Inflammatory macrophage treated with lipopolysaccharide for 1 hour (primary cell): Measurements from ENCODE around the gene INTS11.
A peak's percentile ranks its signal among the peaks of the same experiment; 100 is the strongest.
"Not testable (repeated sequence)": the region's sequence is repeated elsewhere in the genome, so short reads cannot be mapped to it uniquely, and the experiment has no call there.

Source experiments
- DNase-seq, 2 donors: peaks; one replicate each; pipeline ENCODE4 v3.0.0-alpha.2; 2020 to 2022

Gene INTS11

DNA sequence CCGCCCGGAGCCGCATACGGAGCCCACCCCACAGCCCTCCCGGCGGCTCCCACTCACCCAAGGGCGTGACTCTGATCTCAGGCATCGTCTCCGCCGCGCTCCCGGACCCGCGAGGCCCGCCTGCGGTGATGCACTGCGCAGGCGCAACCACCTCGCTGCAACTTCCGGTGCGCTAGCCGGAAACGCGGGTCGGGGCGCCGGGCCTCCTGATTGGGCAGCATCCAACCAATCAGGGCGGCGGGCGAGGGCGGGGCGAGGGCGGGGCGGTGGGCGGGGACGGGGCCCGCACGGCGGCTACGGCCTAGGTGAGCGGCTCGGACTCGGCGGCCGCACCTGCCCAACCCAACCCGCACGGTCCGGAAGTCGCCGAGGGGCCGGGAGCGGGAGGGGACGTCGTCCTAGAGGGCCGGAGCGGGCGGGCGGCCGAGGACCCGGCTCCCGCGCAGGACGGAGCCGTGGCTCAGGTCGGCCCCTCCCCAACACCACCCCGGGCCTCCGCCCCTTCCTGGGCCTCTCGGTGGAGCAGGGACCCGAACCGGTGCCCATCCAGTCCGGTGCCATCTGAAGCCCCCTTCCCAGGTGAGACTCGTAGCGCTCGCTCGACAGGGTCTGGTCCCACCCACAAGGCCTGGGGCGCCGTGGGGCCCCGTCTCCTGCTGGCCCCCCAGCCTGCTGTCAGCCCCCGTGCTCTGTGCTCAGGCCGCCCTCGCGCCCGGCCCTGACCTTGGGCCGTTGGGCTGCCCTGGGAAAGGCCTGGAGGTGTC is at the start of gene INTS11, which contains the start of gene CPTP:
Gene INTS11, minus strand, starts transcription at position 137 of the 764 bp plus-strand sequence. Its CDS starts 52 bp downstream, at position 85.
Gene CPTP, plus strand, starts transcription at position 279 of the 764 bp plus-strand sequence. CDS start 2,109 bp downstream, outside the sequence.
- peak; percentile 84 to 92 for DNase-seq

- no peak for DNase-seq
Measured at GRCh38 chr1:1373815-1374588, 49.5 kb upstream of the INTS11 start.

GRCh38 chr1:1373051-1373814 is 48.8 kb upstream of the INTS11 start:
- no peak for DNase-seq

DNA sequence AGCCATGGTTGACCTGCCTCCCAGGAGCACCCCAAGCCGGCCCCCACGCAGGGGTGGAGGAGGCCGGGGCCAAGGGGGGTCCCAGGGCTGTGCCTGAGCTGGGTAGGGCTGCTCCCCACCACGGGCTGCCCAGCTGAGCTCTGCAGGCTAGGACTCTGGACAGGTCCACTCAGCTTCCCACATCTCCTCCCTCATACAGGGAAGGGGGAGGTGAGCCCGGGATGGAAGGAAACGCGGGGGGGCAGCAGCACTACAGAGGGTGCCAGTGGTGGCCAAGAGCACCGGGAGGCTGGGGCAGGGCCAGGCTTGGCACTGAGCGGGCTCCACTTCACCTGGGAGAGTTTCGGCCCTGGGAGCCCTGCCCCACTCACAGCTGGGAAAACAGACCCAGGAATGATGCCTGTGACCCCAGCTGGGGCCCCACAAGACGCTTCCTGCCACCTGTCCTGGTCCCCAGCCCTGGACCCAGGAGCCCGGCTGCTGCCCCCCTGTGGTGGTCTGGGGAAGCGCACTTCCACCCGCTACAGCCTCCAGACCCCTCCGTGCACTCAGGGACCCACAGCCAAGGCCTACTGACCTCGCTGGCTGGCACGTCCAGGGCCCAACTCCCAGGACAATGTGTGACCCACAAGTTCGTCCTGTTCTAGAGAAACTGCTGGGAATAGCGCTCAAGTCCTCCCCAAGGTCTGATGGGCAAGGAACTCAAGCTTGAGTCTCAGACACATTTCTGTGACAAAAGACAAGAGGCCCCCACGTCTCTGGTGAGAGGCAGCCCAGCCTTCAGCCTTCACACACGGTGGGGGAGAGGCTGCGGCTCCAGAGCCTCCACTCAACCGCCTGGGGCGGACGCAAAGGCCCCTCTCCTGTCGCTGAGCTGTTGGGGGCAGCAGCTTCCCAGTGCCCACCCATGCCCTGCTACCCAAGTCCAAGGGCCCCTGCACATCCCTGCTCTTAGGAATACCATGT is 47.6 kb upstream of the INTS11 start:
- peak; percentile 22 to 79 for DNase-seq

DNA sequence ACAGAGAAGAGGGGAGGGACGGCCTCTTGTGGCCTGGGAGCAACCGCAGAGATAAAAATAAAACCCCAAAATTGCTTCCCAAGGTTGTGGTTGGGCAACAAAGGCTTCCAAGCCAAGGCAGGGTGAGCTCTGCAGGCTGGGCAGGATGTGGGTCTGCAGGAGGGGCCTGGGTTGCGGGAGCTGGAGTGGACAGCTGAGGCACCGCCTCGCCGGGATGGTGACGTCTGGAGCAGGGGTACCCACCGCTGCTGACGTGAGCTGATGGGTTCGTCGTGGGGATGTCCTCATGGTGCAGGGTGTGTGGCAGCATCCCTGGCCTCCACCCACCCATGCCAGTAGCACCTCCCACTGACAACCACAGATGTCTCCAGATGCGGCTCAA is 46.9 kb upstream of the INTS11 start:
- DNase-seq, result no peak

- no peak for DNase-seq
Measured at GRCh38 chr1:1370771-1371300, 46.4 kb upstream of the INTS11 start.

GRCh38 chr1:1370094-1370493 is 45.6 kb upstream of the INTS11 start:
- DNase-seq, result not testable (repeated sequence)

- DNase-seq, result no peak
Measured at GRCh38 chr1:1367315-1367714, 42.9 kb upstream of the INTS11 start.

DNA sequence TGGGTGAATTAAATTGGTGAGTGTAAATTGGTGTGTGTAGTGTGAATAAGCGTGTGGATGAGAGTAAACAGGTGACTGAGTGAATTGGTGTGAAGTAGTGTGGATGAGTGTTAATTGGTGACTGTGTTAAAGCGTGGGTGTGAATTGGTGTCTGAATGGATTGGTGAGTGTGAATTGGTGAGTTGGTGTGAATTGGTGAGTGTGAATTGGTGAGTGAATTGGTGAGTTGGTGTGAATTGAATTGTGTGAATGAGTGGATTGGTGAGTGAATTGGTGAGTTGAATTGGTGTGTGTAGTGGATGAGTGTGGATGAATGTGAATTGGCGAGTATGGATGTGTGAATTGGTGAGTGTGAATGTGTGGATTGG is 42.2 kb upstream of the INTS11 start:
- no peak for DNase-seq

DNA sequence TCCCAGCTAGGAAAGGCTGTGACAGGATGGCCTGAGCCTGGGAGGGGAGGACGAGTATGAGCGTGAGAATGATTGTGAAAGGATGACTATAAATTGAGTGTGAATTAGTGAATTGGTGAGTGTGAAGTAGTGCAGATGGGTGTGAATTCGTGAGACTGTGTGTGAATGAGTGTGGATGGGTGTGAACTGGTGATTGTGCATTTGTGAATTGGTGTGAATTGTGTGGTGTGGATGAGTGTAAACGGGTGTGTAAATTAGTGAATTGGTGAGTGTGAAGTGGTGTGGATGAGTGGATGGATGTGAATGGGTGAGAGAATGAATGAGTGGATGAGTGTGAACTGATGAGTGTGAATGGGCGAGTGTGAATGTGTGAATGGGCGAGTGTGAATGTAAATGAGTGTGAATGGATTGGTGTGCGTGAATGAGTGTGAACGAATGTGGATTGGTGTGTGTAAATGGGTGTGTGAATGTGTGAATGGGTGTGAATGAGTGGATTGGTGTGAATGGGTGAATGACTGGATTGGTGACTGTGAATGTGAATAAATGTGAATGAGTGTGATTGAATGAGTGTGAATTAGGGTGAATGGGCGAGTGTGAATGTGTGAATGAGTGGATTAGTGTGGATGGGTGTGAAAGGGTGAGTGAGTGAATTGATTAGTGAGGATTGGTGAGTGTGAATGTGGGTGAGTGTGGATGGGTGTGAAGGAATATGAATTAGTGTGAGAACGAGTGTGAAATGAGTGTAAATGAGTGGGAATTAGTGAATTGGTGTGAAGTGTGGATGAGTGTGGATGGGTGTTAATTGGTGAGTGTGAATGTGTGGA is 41.6 kb upstream of the INTS11 start:
- no peak for DNase-seq

- no peak for DNase-seq
Measured at GRCh38 chr1:1364266-1364665, 39.8 kb upstream of the INTS11 start.

DNA sequence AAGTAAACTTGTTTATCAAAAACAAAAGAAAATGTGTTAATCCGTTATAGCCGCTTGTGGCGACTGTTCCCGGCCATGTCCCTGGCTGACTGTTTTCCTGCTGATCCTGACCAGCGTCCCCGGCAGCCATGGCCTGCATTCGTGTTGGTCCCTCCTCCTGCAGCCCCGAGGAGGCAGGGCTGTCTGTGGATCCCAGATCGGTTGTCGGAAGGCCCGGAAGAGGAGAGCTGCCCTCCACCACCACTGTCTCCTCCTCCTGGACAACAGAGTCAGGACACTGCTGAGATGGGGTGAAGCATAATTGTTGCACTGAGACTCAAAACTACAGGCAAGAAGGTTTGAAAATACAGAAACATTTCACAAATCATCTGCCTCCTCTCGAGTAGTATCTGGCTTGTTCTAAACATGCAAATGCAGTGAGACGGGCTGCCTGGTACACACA is 37.5 kb upstream of the INTS11 start:
- no peak for DNase-seq

DNA sequence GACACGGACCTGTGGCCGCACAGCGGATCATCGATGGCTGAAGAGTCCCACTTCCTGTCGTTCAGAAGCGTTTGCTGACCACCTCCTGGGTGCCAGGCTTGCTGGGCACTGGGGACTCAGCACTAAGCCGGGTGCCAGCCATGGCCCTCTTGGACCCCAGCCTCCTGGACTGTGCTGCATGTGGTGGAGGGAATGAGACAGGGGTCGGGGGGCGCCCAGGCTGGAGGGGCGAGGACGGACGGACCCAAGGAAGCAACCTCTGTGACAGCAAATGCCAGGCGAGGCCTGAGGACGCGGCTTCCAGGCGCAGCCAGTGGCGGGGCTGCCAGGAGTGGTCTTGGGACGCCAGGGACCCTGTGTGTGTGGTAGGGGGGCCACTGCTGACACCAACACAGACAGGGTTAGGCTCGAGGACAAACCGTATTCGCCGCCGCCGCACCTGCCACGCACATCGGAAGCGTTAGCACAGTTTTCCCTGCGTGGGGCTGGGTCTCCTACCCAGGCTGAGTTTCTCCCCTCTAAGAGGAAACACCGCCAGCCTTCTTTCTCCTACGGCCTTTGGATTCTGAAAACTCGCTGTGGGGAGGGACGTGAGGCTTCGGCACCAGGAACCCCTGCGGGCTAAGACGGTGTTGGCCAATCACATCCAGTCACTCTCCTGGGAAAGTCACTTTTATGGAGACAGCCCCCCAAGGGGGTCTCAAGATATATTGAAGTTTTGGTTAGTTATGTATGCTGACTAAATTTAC is 36.9 kb upstream of the INTS11 start:
- no peak for DNase-seq

DNA sequence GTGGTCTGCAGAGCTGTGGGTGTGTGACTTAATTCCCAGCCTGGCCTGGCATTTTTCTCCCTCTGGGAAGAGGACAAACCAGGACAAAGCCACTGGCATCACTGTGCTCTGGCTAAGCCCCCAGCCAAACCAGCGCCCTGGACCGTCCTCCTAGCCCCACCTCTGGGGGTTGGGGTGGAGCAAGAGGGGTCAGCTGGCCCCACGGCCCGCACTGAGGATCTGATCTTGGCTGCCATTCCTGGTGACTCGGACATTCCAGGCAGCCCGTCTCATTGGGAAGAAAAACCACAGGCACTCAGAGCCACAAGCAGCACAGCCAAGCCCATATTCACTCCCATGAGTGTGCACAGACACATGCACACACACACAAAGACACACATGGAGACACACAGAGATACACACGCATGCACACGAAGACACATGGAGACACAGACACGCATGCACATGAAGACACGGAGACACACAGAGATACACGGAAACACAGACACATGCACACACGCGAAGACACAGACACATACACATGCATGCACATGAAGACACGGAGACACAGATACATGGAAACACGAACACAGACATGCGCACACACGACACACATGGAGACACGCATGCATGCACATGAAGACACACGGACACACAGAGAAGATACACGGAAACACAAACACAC is 36.2 kb upstream of the INTS11 start:
- DNase-seq, result no peak

DNA sequence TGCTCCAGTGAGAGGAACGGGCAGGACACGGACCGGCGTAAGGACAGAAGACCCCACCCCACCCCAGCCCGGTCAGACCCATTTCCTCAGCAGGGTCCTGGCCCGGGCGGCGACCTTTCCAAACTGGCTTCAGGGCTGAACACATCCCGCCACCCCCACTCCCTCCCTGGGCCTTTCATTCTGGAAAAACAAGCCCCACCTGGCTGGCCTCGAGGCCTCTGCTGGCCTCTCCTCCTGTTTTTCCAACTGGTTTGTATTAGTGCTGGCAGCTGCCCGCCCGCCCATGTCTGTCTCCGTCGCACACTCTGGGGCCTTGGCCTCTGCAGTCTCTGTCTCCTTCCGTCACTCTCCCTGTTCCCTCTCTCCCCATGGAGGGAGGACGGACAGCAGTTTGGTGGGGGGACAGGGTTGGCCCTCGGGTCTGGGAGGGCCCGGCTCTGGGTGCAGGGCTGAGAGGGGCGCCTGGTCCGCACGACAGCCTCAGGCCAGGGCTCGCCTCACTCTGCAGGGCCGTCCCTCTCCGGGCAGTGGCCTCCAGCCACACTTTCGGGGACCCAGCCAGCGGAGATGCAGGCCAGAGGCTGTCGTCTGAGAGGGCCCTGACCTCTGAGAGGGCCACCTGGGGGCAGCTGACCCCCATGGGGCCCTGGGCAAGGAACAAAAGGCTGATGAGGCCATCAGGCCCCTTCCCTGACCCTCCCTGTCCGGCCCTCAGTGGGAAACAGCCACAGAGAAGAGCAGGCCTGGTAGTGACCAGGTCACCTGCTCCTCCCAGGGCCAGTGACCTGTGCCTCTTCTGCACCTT is 35.4 kb upstream of the INTS11 start:
- no peak for DNase-seq

DNA sequence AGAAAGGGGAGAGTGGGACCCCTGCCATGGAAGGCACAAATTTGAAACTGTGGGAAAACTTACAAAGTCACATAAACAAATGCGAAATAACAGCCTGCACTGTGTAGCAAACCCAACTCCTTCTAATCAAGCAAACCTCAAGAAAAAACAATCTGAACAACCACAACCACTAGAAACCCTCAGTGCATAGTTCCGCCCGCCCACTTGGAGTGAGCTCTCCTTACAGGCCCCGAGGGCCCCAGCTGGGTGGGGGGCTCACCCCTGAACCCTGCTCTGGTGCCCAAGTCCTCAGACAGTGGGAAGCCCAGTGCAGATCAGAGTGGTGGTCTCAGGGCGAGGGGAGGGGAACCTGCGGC is 34.8 kb upstream of the INTS11 start:
- DNase-seq, result no peak

- no peak for DNase-seq
Measured at GRCh38 chr1:1358433-1359271, 34.2 kb upstream of the INTS11 start, which contains the start of gene MXRA8. Gene MXRA8 (minus strand): TSS chr1:1358555. CDS start chr1:1358504, 51 bp downstream.
